Activated naive CD4-positive, alpha-beta T cell treated with anti-CD3 and anti-CD28 coated beads, Interleukin-2, amount 50 U/mL, for 72 hours (primary cell): ENCODE data around the gene GMPPA. TPM values are rescaled to one million over a fixed set of nuclear protein-coding genes. Genes with fewer than 3 reads are reported as not detected.

Experiments
- ATAC-seq, 2 donors: fragments of 150-1000 bp; cut with Tn5 transposase; 2 replicates each; pipeline ENCODE4 v1.10.0; 2021; ENCODE audit warnings: mild to moderate bottlenecking in 2 of 2, moderate library complexity in 2 of 2
- DNase-seq, 2 donors: peaks; one replicate each; pipeline ENCODE4 v3.0.0; 2021 to 2022; ENCODE audit warnings: low spot score in 2 of 2
- H3K27ac Mint-ChIP-seq, 2 donors: one replicate each; pipeline ENCODE4 v1.8.0; 2022; ENCODE audit warnings: mild to moderate bottlenecking in 2 of 2, mixed read lengths in 2 of 2
- H3K36me3 Mint-ChIP-seq, 2 donors: one replicate each; pipeline ENCODE4 v1.8.0; 2022; ENCODE audit warnings: mixed read lengths in 2 of 2
- H3K9me3 Mint-ChIP-seq, 2 donors: one replicate each; pipeline ENCODE4 v1.8.0; 2022; ENCODE audit warnings: mixed read lengths in 2 of 2
- total RNA-seq, 2 donors: library from RNA; stranded (reverse); gene quantifications; one replicate each; pipeline ENCODE4 v1.2.3, GENCODE V29; 2022

The GMPPA gene
- total RNA-seq, 2 donors from 2014 or later: 29.1 to 34.1 TPM

DNA sequence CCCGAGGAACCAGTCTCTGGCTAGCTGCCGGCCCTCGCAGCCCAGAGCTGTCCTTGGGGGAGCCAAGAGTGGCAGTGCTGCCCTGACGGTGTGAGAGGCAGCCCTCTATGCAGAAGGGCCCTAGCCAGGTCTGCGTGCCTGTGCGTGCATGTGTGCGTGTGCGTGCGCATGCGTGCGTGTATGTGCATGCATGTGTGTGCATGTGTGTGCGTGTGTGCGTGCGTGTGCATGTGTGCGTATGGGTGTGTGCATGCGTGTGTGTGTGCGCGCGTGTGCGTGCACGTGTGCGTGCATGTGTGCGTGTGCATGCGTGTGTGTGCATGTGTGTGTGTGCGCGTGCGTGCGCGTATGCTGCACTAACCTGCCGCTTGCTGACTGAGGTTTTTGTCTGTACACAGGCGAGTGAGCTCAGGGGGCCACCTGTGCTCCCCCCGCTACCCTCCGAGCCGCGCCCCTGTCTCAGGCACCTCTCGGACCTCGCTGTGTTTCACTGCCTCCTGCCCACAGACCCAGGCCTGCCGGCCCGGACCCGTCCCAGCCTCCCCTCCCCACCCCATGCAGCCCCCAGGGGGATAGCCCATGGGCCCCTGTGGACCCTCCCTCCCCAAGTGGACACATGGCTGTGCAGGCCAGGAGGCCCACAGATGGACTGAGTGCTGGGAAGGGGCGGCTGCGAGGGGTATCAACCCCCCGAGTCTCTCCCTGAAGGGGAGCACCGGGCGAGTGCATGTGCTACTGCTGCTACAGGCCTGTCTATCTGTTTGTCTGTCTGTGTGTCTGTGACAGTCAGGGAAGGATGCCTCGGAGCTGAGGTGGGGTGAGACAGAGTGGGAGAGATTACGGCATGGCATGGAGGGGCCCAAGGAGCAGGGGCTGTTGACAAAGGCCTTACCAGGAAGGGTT is 32.8 kb upstream of the GMPPA start:
- Mint-ChIP-seq H3K9me3 (no peaks in the 10 kb centered on the region), H3K27ac (no peak overlapping the region), H3K36me3 (no peaks in the 10 kb centered on the region)
- DNase-seq (no peak), ATAC-seq (no peak)

DNA sequence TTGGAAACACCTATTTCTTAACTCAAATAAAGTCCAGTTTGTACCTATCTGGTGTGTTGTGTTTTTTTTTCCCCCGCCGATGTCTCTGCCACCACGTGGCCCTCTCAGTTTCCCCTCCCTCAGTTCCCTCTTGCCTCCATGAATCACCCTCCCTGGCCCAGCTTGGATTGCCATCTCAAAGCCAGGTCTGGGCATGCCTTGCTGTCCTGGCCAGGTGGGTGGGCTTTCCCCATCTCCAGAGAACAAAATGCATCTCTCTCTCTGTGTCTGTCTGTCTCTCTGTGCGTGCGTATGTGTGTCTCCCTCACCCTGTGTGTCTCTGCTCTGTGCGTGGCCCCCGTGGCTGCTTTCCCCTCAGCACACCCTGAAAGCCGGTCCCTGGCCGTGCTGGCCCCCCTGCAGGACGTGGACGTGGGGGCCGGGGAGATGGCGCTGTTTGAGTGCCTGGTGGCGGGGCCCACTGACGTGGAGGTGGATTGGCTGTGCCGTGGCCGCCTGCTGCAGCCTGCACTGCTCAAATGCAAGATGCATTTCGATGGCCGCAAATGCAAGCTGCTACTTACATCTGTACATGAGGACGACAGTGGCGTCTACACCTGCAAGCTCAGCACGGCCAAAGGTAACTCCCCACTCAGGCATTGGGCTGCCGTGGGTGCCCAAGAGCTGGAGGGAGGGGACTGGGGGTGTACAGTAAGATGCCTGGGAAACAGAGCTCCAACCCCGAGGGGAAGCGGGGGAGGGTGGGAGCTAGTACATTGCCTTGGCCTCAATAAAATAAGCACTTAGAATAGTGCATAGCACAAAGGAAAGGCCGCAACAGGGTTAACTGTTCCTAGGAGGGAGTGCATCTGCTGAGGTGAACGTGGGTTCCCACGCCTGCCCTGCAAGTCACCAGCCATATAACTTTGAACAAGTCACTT is 31.6 kb upstream of the GMPPA start:
- no peaks in the 10 kb centered on the region for H3K36me3 Mint-ChIP-seq
- ATAC-seq (no peak), DNase-seq (no peak)
- H3K9me3 Mint-ChIP-seq: no peaks in the 10 kb centered on the region
- H3K27ac Mint-ChIP-seq: no peak overlapping the region

DNA sequence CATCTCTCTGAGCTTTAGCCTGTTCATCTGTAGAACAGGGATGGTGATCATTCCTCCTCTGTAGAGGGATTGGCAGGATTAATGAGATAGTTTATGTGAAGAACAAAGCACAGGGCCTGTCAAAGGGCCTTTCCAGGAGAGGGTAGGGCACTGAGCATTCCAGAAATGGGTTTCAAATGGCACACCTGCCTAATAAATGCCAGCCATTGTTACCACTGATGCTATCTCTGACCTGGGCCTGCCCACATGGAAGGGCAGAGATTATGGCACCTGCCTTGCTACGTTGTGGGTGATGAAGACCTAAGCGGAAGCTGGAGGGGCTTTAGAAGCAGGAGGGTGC is 31.0 kb upstream of the GMPPA start:
- ATAC-seq: no peak
- Mint-ChIP-seq H3K27ac (no peak overlapping the region), H3K36me3 (no peaks in the 10 kb centered on the region), H3K9me3 (no peaks in the 10 kb centered on the region)
- no peak for DNase-seq

DNA sequence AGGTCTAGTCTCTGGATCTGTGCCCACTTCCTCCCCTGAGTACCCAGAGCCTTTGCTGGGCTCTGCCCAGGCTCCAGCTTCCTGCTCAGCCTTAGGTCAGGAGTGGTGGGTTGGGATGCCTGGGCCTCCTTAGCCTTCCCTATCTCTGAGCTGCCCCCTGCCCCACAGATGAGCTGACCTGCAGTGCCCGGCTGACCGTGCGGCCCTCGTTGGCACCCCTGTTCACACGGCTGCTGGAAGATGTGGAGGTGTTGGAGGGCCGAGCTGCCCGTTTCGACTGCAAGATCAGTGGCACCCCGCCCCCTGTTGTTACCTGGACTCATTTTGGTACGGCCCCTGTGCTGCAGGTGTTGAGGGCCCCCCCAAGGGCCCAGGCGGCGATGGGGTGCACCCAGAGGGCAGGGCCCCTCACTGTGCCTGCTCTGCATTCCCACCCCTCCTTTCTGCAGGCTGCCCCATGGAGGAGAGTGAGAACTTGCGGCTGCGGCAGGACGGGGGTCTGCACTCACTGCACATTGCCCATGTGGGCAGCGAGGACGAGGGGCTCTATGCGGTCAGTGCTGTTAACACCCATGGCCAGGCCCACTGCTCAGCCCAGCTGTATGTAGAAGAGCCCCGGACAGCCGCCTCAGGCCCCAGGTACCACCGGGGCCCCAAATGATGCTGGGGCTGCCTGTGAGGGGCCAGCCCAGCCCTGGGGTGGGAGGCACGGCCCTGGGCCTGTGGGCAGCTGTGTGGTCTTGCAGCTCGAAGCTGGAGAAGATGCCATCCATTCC is 30.1 kb upstream of the GMPPA start:
- no peak overlapping the region for H3K27ac Mint-ChIP-seq
- no peaks in the 10 kb centered on the region for H3K36me3 Mint-ChIP-seq
- ATAC-seq: no peak
- no peaks in the 10 kb centered on the region for H3K9me3 Mint-ChIP-seq
- DNase-seq: no peak

DNA sequence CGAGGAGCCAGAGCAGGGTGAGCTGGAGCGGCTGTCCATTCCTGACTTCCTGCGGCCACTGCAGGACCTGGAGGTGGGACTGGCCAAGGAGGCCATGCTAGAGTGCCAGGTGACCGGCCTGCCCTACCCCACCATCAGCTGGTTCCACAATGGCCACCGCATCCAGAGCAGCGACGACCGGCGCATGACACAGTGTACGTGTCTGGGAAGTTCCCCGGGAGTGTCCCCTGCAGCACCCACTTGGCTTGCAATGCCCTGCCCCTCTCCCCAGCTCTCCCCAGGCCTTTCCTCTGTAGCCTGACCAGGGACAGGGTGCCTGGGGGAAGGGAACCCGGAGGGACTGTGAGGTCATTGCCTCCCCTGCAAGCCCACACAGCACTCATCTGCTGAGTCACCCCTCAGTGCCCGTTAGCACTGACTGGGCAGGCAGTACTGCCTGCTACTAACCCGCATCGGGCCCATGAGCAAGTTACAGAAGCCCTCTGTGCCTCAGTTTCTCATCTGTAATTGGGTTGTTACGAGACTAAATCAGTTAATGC is 29.4 kb upstream of the GMPPA start:
- ATAC-seq (no peak), DNase-seq (no peak)
- H3K27ac Mint-ChIP-seq: no peak overlapping the region
- H3K36me3 Mint-ChIP-seq: no peaks in the 10 kb centered on the region
- H3K9me3 Mint-ChIP-seq: no peaks in the 10 kb centered on the region

DNA sequence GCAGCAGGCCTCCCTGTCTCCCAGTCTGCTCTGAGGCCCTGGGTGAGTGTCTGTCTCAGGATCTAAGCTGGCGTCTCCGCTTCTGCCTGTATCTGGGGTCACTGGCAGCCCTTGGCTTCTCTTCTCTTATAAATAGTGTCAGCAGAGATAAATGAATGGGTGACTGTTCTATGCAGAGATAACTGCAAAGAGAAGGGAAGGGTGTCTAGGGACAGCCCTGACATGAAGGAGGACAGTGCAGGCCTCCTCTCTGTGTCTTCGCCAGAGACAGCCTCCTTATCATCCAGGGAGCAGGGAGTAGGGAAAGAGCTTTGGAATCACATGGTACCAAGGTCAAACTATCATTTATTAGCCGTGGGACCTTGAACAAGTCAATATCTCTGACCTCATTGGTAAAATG is 28.3 kb upstream of the GMPPA start:
- H3K36me3 Mint-ChIP-seq: no peaks in the 10 kb centered on the region
- H3K27ac Mint-ChIP-seq: no peak overlapping the region
- DNase-seq (no peak), ATAC-seq (no peak)
- H3K9me3 Mint-ChIP-seq: no peaks in the 10 kb centered on the region

DNA sequence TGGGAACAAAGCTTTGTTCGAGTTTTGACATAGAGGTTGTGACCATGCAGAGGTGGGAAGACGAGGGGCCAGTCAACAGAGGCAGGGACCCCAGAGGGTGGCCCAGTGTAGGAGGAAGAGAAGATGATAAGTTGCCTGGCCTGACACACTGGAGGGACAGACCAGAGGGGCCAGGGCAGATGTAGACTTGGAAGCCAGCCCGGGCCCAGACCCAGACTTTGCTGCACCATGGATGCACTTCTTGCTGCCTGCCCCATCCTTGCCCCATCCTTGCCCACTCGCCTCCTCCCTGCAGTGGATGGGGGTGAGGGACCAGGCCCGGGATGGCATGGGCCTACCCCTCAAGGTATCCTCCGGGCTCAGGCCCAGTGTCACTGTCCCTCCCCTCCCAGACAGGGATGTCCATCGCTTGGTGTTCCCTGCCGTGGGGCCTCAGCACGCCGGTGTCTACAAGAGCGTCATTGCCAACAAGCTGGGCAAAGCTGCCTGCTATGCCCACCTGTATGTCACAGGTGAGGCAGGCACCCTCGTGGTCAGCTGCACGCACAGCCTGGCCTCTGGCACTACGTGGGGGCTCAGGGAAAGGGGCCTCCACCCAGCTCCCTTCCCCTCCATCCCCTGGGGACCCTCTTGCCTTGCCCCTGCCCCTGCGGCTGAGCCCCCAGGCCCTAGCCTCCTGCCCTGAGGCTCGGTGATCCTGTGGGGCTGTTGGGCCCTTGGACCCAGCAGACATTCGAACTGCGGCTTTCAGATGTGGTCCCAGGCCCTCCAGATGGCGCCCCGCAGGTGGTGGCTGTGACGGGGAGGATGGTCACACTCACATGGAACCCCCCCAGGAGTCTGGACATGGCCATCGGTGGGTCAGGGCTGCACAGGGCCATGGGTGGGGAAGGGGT is 27.0 kb upstream of the GMPPA start:
- peak in 1 of 2 donors; percentile 12 for ATAC-seq
- no peaks in the 10 kb centered on the region for H3K36me3 Mint-ChIP-seq
- no peak for DNase-seq
- no peaks in the 10 kb centered on the region for H3K9me3 Mint-ChIP-seq
- H3K27ac Mint-ChIP-seq: no peak overlapping the region

DNA sequence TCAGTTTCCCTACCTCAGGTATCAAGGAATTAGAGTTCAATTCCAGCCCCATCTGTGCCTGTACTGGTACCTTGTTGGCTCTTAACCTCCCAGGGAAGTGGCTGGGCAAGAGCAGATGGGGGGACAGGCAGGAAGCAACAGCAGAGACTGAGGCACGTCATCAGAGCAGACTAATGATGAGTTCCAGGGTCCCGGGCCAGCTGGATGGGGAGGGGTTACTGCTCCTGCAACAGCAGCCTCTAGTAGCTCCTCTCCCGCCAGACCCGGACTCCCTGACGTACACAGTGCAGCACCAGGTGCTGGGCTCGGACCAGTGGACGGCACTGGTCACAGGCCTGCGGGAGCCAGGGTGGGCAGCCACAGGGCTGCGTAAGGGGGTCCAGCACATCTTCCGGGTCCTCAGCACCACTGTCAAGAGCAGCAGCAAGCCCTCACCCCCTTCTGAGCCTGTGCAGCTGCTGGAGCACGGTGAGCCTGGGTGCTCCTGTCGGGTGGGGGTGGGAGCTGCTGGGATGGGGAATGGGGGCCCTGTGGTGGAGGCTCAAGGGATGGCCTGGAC is 26.0 kb upstream of the GMPPA start:
- ATAC-seq (no peak), DNase-seq (no peak)
- H3K27ac Mint-ChIP-seq: peak overlapping the region in 1 of 2 donors; percentile 44
- no peaks in the 10 kb centered on the region for H3K36me3 Mint-ChIP-seq
- H3K9me3 Mint-ChIP-seq: no peaks in the 10 kb centered on the region

DNA sequence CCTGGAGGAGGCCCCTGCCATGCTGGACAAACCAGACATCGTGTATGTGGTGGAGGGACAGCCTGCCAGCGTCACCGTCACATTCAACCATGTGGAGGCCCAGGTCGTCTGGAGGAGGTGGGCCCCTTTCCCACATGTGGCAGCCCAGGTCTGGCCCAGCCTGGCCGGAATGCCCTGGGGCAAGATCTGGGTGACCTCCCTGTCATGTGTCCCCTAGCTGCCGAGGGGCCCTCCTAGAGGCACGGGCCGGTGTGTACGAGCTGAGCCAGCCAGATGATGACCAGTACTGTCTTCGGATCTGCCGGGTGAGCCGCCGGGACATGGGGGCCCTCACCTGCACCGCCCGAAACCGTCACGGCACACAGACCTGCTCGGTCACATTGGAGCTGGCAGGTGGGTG is 25.2 kb upstream of the GMPPA start:
- DNase-seq (no peak), ATAC-seq (no peak)
- Mint-ChIP-seq H3K9me3 (no peaks in the 10 kb centered on the region), H3K36me3 (no peaks in the 10 kb centered on the region), H3K27ac (no peak overlapping the region)

DNA sequence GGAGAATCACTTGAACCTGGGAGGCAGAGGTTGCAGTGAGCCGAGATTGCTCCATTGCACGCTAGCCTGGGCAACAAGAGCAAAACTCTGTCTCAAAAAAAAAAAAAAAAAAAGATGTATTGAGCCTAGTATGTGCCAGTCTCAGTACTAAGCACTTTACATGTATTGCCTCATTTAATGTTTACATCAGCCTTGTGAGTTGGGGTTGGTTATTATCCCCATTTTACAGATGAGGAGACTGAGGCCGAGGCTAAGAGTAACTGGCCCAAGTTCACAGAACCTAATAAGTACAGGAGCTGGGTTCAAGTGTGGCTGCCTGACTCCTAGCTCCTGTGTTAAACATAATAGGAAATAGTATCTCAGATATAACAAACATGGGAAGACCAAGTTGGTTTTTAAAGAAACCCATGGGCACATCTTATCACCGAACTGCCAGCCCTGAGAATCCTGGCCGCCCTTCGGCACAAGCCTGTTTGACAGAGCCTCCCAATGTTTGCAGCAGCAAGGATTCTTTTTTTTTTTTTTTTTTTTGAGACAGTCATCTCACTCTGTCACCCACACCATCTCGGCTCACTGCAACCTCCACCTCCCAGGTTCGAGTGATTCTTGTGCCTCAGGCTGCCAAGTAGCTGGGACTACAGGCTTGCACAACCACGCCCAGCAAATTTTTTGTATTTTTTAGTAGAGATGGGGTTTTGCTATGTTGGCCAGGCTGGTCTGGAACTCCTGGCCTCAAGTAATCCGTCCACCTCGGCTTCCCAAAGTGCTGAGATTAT is 24.2 kb upstream of the GMPPA start:
- H3K36me3 Mint-ChIP-seq: no peaks in the 10 kb centered on the region
- no peaks in the 10 kb centered on the region for H3K9me3 Mint-ChIP-seq
- H3K27ac Mint-ChIP-seq: no peak overlapping the region
- no peak for ATAC-seq
- DNase-seq: no peak

DNA sequence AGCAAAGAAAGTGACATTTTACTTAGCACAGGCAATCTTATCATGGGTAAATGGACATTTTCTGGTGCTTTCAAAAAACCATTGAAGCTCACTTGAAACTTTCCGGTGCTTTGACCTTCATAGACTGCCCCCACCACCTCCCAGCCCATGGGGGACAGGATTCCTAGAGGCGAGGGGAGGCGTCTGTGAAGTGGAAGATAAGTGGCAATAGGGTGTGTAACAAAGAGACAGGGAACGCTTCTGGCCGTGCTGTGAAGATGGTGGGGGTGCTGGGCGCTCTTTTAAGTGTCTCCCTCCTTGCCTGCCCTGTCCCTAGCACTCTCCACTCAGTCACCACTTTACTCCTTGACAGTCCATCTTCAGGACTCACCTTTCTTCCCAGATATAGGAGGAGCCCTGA is 23.4 kb upstream of the GMPPA start:
- DNase-seq (no peak), ATAC-seq (no peak)
- H3K9me3 Mint-ChIP-seq: no peaks in the 10 kb centered on the region
- no peak overlapping the region for H3K27ac Mint-ChIP-seq
- no peaks in the 10 kb centered on the region for H3K36me3 Mint-ChIP-seq

DNA sequence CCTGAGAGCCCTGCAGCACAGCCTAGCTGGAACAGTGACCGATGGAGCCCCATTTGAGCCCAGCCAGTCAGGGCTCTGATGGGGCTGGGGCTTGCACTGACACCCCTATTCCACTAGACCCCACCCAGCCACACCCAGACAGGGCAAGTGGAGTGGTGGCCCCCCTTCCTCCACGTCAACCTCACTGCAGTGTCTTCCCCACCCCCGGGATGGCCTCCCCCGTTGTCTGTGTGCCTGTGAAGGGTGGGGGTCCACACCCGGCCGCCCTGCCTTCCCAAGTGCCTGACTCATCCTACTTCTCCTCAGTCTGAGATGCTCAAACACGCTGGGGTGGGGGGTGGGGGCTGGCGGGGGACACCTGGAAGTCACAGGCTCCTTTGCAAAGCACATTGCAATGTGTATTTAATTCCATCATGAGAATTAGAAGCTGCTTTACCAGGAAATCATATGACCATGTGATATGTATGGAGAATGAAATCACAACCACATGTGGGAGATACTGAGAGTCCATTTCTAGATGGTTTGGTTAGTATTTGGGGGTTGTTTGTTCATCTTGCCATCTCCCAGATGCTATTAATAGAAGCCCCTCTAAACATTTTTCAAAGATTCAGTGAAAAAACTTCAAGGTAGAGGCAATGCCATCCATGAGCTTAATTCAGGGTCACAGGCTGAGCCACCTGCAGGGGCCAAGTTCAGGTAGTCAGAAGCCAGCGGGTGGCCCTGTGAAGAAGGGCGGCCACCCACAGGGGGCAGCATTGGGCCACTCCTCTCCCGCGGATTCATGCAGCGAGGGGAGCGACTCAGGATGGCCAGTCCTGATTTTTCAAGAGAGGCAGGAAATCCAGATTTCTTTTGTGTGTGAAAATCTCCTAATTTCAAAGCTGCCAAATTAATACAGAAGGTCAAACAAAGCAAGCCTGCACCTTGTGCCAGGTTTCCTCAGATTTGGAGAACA is 22.7 kb upstream of the GMPPA start:
- DNase-seq: peak in 1 of 2 donors; percentile 82
- no peaks in the 10 kb centered on the region for H3K9me3 Mint-ChIP-seq
- peak; percentile 79 to 81 for ATAC-seq
- H3K36me3 Mint-ChIP-seq: no peaks in the 10 kb centered on the region
- H3K27ac Mint-ChIP-seq: no peak overlapping the region

DNA sequence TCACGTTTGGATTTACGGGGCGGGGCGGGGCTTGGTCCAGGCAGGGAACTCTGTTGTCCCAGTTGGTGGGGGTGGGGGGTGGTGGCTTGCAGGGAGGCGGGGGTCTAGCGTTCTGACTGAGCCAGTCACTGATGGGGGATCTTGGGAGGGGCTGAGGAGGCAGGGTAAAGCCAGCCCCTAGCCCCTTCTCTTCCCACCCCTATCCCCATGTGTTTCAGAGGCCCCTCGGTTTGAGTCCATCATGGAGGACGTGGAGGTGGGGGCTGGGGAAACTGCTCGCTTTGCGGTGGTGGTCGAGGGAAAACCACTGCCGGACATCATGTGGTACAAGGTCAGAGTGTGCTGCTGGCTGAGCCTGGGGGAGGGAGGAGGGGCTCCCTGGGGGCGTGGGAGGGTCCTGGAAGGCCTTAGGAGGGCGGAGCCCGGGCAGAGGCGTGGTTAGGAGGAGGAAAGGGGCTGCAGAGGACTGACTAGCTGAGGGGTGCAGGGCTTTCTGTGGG is 22.0 kb upstream of the GMPPA start:
- DNase-seq (no peak), ATAC-seq (peak in 1 of 2 donors; percentile 24)
- H3K36me3 Mint-ChIP-seq: no peaks in the 10 kb centered on the region

DNA sequence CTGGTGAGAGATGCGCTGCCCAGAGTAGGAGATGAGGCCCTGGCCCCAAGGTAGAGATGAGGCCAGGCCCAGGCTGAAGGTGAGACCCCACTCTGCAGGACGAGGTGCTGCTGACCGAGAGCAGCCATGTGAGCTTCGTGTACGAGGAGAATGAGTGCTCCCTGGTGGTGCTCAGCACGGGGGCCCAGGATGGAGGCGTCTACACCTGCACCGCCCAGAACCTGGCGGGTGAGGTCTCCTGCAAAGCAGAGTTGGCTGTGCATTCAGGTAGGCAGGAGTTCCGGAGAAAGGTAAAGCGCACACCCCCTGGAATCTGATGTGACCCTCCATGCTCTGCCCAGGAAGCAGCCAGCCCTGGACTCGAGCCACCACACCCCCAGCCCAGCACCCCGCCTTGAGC is 21.5 kb upstream of the GMPPA start:
- no peaks in the 10 kb centered on the region for H3K36me3 Mint-ChIP-seq
- DNase-seq (no peak), ATAC-seq (peak in 1 of 2 donors; percentile 10)
- H3K27ac Mint-ChIP-seq: no peak overlapping the region
- H3K9me3 Mint-ChIP-seq: no peaks in the 10 kb centered on the region

More for the DNA sequence above, 22.0 kb upstream of the GMPPA start:
- no peak overlapping the region for H3K27ac Mint-ChIP-seq
- H3K9me3 Mint-ChIP-seq: no peaks in the 10 kb centered on the region
